SHP77 treated with DMSO at 0.1 percent for 48 hours (cell line): ENCODE data around the gene TRAF7.
"Not testable (repeated sequence)": the region's sequence is repeated elsewhere in the genome, so short reads cannot be mapped to it uniquely, and the experiment has no call there.

Experiments
- DNase-seq: peaks from one replicate; lab custom pipeline; 2025; lab: John Stamatoyannopoulos, UW

The TRAF7 gene

DNA sequence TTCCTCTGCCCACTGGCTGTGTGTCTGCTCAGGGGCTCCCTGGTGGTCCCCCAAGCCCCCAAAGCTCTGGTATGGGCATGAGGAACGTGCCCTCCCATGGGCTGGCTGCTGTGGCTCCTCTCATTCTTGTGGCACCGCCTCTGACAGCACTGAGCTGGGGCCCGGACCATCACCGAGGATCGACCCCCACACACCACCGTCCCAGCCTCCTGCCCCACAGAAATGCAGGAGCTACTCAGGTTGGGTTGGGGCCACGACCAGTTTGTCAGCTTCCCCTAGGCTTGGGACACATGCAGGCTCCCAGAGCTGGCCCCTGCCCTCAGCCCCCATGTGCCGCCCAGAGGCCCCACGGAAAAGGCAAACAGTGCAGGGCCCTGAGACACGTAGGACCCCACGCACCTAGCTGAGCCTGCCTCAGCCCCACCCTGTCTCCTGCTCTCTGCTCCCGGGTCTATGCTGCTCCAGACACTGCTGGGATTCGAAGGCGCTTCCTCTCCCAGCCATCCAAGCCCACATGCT is 44.1 kb downstream of the TRAF7 start:
- DNase-seq: no peak

DNA sequence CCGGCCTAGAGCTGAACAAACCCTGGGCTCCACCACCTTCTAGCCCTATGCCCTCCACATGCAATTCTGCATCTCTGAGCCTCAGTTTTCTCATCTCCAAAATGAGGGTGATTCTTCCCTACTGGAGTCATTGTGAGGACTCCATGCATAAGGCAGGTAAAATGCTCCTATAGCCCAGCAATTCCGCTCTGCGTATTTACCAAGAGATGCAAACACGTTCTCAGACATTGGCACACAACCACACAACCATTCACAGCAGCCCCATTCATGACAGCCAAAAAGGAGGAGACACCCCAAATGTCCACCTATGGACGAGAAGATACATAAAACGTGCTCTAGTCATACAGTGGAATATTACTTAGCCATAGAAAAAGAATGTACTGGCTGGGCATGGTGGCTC is 44.7 kb downstream of the TRAF7 start:
- DNase-seq: no peak

DNA sequence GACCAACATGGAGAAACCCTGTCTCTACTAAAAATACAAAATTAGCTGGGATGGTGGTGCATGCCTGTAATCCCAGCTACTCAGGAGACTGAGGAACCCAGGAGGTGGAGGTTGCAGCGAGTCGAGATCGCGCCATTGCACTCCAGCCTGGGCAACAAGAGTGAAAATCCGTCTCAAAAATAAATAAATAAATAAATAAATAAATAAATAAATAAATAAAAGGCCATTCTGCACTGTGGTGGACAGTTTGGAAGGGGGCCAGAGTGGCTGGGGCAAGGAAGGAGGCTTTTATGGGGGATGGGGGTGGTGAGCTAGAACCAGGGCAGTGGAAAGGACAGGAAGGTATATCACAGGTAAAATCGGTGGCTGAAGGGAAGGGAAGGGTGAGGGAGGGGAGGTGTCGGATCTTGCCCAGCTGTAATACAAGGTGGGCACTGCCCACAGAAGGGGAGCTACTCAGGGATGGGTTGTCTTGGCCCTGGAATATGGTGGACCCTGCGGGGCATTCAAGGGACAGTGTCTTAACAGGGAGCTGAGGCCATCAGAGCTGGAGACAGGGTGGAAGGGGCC is 47.6 kb downstream of the TRAF7 start:
- DNase-seq: not testable (repeated sequence)

DNA sequence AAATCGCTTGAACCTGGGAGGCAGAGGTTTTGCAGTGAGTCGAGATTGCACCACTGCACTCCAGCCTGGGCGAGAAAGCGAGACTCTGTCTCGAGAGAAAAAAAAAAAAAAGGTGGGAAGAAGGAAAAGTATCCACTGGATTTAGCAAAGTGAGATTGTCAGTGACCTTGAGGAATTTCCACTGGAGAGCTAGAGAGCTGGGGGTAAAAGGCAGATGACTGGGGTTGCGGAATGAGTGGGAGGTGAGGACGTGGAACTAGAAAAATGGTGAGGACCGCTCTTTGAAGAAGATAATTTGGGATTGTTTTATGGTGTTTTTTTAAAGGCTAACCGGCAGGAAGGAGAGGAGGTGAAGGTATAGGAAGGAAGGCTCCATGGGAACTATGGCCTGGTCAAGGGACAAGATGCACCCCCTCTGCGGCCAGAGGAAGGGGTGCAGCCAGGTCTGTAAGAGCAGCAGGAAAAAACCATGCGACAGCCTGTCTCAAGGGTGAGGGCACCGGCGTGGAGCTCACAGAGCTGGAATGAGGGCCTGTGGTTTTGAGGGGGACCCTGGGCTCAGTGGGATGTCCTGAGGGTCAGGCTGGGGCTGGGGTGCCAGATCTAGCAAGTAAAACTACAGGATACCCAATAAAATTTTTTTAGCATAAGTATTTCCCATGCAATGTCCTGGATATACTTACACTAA is 49.0 kb downstream of the TRAF7 start:
- no peak for DNase-seq

DNA sequence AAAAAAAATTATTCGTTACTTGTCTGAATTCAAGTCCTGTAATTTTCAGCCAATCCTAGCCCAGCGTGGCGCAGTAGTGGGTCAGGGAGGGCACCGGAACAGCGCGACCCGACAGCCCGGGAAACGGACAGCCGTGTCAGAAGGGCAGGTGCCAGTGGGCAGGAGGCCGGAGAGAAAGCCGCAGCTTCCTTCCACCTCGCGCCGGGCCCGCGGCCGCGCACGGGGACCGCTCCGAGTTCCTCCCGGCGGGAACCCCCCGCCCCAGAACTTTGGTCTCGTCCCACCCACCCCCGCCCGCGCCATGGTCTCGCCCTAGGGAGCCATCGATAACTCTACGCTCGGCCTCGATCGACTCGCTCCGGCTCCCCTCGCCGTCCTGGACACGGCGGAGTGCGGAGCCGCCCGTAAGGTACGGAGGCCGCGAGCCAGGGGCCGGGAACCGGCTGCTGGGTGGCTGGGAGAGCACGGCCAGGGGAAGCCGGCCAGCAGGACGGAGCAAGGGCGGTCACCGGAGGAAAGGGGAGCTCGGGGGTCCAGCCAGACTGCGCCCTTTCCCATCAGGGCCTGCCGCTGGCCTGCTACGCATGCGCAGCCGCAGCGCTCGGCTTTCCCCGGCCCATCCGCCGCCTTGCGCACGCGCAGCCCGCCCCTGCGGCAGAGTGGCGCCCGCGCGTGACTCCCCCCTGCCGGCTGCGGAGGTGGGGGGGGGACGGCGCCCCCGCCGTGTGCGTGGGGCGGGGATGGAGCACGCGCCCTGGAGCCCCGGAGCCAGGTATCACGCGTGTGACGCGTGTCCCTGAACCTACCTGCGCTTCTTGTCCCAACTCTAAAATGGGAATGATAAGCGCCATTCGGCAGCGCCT is 49.8 kb downstream of the TRAF7 start, which contains the start of gene MLST8:
Gene MLST8, plus strand, starts transcription at position 351 of the 863 bp plus-strand sequence. CDS start 632 bp downstream, outside the sequence.
- peak; percentile 67 for DNase-seq

DNA sequence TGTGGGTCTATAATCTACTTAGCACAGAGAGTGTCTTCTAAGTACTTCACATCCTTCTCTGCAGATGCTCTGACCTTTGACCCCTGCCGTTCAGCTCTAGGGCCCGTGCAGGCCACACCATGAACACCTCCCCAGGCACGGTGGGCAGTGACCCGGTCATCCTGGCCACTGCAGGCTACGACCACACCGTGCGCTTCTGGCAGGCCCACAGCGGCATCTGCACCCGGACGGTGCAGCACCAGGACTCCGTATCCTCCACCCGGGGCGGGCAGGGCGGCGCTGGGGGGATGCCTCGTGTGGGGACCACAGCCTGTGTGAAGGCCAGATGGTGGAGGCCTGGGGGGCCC is 50.4 kb downstream of the TRAF7 start:
- no peak for DNase-seq

DNA sequence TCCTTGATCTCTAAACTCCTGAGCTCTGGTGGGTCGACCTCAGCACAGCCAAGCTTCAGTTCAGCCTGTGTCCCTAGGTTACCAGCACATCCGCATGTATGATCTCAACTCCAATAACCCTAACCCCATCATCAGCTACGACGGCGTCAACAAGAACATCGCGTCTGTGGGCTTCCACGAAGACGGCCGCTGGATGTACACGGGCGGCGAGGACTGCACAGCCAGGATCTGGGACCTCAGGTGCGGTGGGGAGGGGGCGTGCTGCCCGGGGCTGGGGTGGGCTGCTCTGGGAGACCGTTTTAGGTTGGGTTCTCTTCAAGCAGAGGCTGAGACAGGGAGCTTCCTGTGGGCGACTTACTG is 50.8 kb downstream of the TRAF7 start:
- no peak for DNase-seq

DNA sequence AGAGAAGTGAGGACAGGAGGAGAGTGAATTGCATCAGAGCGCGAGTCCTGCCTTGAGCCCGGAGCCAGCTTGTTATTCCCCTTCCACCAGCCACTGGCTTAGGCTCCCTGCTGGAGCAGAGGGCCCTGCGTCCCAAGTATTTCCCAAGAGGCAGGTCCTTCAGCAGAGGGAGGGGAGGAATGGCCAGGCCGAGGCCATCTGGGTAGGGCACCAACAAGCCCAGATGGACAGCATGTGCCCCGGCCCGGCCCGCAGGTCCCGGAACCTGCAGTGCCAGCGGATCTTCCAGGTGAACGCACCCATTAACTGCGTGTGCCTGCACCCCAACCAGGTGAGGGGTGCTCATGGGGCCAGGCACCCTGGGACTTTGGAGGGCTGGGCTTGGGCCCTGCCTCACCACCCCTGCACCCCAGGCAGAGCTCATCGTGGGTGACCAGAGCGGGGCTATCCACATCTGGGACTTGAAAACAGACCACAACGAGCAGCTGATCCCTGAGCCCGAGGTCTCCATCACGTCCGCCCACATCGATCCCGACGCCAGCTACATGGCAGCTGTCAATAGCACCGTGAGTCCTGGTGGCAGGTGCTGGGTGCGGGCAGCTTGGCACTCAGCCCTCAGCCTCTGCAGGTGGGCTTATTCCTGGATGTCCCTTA is 51.3 kb downstream of the TRAF7 start:
- no peak for DNase-seq

DNA sequence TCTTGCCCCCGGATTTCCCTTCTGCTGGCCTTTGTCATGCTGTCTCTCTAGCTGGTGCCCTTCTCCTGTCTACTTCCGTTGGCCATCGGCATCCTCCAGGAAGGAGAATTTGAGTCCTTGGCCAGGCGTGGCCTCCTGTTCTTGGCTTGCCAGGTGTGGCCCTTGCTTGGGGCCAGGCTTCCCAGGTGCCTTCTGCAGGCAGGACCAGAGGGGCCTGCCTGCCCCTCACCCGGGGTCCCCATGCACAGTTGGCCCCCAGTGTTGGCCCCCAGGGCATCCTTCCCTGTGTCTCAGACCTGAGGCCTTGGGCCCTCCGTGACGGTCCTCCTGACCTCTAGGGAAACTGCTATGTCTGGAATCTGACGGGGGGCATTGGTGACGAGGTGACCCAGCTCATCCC is 52.3 kb downstream of the TRAF7 start:
- no peak for DNase-seq

DNA sequence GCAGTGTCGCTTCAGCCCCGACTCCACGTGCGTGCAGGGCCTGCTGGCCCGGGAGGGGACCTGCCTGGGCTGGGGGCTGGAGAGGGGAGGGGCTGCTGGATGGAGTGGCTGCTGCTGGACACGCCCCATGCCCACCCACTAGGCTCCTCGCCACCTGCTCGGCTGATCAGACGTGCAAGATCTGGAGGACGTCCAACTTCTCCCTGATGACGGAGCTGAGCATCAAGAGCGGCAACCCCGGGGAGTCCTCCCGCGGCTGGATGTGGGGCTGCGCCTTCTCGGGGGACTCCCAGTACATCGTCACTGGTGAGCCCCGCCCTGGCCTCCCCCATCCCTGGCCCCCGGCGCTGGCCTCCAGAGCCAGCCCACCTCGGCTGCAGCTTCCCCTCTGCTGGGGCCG is 52.7 kb downstream of the TRAF7 start:
- DNase-seq: peak; percentile 24

DNA sequence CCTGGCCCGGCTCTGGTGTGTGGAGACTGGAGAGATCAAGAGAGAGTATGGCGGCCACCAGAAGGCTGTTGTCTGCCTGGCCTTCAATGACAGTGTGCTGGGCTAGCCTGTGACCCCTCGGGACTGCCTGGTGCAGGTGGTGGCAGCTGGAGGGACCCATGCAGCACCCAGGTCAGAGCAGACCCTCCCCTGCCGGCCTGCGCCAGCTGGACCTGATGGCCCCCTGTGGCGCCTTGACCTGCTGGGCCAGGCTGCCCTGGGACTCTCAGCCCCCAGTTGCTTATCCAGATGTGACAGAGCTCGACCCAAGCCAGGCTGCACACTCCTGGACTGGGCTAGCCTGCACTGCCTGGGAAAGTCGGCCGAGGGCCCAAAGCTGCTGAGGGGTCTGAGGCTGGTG is 53.2 kb downstream of the TRAF7 start:
- DNase-seq: no peak

DNA sequence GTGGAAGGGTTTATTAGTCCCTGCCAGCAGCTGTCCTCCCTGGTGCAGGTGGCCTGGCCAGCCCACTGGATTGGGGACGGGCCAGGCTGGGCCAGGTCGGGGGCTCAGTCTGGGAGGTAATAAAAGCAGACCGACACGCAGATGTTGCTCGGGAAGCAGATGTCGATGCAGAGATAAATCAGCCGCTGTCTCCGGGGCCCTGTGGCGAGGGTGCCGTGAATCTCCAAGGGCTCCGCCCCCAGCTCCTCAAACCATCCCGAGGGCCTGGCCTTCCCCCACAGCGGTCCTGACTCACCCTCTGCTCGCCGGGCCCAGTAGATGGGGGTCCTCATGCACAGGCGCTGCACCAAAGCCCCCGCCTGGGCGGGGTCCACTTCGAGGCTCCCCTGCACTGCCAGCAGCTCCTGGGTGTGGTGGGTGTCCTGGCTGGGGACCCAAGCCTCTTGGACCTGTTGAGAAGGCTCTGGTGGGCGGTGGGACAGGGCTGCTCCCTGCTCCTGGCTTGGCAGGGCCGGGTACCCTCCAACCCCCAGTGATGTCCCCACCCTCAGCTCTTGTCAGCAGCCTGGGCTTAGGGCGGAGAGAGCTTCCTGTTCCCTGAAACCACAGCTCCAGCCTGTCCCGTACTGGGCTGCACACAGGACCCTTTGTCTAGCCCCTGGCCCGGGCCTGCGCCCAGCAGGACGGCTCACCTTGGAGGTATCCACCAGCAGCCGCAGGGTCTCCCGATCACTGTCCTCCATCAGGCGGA is 53.9 kb downstream of the TRAF7 start:
- peak; percentile 71 for DNase-seq

DNA sequence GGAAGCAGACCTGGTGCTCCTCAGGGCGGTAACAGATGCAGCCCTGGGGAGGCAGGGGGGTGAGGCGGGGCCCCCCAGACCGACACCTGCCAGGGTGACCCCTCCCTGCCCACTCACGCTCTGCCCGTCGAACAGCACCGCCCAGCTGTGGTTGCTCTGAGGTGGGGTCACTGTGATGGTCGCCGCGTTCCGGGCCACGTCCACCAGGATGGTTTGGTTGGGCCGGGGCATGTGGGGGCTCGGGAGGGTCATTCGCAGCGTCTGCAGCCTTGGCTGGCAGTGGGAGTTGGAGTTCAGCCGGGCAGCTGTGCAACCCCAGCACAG is 54.4 kb downstream of the TRAF7 start:
- no peak for DNase-seq

DNA sequence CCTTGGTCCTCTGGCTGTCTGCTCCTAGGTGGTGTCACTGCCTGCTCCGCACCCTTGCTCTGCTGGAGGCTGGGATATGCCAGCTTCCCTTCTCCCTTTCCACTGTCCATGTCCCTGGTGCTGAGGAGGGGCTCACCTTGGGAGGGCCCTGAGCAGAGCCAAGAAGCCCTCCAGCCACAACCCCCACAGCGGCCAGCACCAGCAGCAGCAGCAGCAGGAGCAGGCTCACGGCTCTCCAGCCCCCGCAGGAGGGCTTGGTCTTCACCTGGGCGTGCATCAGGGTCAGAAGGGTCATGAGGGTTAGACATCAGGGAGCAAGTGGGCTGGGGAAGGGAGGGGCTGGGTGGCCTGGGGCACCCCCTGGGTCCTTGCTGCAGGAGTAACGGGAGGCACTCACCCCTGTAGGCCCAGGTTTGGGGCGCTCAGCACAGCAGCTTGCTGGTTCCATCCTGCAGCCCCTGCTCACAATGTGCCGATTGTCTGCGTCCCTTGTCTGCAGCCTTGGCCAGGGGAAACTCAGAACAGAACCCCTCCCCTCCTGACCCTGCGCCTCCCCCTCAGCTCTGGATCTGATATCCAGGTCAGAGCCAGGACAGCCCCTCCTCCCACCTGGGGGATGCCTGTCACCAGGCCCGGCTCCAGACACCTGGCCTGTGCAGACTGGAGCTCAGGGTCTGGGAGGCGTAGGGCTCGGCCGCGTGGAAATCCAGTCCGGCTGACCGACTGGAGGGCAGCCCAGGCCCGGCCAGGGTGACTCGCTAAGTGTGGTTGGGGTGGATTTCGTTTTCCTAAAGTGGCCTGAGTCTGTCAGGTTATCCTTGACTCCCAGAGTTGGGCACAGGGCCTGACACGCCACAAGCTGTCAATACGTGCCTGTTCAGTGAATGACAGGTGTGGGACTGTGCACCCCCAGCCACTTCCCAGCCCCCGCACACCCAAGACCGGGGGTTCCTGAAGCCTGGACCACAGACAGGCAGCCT is 55.1 kb downstream of the TRAF7 start, which contains the start of gene BRICD5:
Gene BRICD5, minus strand, starts transcription at position 478 of the 980 bp plus-strand sequence. Its CDS starts 30 bp downstream, at position 448.
- DNase-seq: no peak

DNA sequence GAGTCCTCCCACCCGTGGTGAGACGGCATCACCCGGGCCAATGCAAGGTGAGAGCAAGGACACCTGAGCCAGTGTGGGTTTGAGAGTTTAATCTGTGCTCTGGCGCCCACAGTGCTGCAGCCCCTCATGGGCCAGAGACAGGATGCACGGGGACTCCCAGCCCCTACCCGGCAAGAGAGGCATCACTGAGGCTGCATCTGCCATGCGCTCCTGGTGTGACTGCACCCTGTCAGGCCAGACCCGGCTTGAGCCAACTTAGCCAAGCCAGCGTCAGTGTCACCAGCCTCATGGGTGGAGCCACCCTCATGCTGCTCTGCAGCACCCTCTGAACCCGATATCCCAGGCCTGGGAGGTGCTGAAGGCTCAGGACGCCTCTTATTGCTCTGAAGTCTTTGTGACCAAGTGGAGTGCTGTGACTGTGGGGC is 56.4 kb downstream of the TRAF7 start:
- DNase-seq: no peak

DNA sequence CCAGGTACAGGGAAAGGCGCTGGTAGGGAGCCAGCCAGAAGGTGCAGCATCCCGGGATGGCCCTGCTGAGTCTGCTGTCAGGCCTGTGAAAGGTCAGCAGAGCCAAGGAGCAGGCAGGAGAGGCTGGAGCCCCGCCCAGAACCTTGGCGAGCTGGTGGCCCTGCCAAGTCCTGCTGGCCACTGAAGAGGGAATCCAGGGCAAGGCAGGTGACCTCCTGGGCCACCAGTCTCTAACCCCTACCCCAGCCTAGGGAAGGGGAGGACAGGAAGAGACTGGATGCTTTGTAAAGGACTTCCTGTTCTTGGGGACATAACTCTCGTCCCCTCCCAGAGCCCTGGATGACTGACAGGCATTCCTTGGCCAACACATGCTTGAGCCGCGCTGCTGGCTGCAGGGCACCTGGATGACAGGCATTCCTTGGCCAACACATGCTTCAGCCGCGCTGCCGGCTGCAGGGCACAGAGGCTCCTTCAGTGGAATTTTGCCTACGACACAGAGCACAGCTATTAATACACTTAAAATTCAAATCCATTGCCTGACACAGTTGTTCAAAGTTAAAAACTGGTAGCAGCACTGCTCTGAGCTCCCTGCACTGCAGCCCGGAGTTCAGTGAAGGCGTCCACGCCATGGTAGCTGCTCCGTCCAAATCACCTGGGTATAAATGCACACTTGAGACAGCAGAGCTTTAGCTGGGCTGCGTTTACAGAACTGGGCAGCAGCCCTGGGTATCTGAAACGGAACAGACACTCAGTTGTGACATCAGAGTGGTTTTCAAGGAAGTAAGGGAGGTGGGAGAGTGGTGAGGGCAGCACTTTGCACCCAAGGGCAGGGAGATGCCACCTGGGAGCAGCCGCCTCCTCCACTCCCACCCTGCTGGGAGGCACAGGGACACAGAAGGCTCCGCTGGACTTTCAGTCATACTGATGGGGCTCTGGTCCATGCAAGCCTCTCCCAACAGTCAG is 57.1 kb downstream of the TRAF7 start:
- DNase-seq: no peak

DNA sequence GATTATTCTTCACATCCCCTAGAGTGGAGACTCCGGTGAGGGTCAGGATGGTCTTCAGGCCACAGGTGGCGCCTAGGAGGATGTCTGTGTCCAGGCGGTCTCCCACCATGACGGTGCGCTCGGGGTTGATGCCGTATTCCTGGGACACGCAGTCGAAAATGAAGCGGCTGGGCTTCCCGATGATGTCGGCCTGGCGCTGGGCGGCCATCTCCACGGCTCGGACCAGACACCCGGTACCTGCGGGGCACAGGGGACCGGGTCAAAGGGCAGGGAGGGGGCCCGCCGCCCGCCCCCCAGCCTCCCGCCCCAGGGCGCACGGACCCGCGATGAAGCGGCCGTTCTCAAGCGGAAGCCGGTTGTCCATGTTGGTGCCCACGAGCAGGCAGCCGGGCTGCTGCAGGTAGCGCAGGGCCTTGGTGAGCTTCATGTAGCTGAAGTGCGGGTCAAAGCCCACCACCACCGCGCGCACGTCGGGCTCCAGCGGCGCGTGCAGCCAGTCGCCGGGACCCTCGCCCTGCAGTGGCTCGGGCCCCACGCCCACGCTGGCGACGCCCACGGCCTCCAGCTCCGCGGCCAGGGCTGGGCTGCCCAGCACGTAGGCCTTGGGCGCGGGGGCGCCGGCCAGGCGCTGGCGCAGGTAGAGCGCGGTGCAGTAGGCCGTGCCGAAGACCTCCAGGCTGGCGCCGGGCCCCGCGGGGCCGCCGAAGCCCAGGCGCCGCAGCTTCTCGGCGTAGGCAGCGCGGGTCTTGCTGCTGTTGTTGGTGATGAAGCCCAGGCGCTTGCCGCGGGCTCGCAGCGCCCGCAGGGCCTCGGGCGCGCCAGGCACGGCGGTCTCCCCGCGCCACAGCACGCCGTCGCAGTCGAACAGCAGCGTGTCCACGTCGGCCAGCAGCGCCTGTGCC is 58.5 kb downstream of the TRAF7 start:
- no peak for DNase-seq

DNA sequence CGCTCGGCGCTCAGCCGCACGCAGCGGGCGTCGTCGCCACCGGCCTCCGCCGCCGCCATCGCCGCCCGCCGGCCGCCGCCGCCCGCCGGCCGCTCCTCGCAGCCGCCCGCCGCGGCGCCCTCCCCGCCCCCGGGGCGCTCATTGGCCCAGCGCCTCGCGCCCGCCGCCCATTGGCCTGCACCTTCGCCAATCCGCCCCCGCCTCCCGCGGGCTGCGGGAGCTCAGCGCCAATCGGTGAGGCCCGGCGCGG is 59.1 kb downstream of the TRAF7 start, which contains the start of gene PGP:
Gene PGP, minus strand, starts transcription at position 122 of the 250 bp plus-strand sequence. Its CDS starts 63 bp downstream, at position 59.
- no peak for DNase-seq
